Fibroblast of peridontal ligament (primary cell): ENCODE data around the gene ZNF195.
"Not testable (repeated sequence)": the region's sequence is repeated elsewhere in the genome, so short reads cannot be mapped to it uniquely, and the experiment has no call there.

Source experiments
- DNase-seq: peaks from one replicate; pipeline ENCODE4 v3.0.0-alpha.2; 2010; ENCODE audit errors: extremely low read depth

Gene ZNF195

GRCh38 chr11:3402181-3402860 is 23.4 kb upstream of the ZNF195 start:
- not testable (repeated sequence) for DNase-seq

- DNase-seq = not testable (repeated sequence)
These were observed 22.1 kb upstream of the ZNF195 start for GRCh38 chr11:3401052-3401451.

- DNase-seq = not testable (repeated sequence)
These were observed 19.6 kb upstream of the ZNF195 start for GRCh38 chr11:3398509-3398908.

GRCh38 chr11:3398106-3398505 is 19.2 kb upstream of the ZNF195 start:
- not testable (repeated sequence) for DNase-seq

GRCh38 chr11:3397210-3397609 is 18.3 kb upstream of the ZNF195 start:
- DNase-seq = not testable (repeated sequence)

GRCh38 chr11:3395468-3395867 is 16.5 kb upstream of the ZNF195 start:
- not testable (repeated sequence) for DNase-seq

- DNase-seq = not testable (repeated sequence)
These were observed 16.0 kb upstream of the ZNF195 start for GRCh38 chr11:3394956-3395355.

- peak; percentile 83 for DNase-seq
These were observed 14.5 kb upstream of the ZNF195 start for GRCh38 chr11:3393450-3393849.

GRCh38 chr11:3382613-3383285 is 3.8 kb upstream of the ZNF195 start:
- DNase-seq = no peak

GRCh38 chr11:3381794-3382193 is 2.8 kb upstream of the ZNF195 start:
- no peak for DNase-seq

- DNase-seq = peak; percentile 29
These were observed 2.0 kb upstream of the ZNF195 start for GRCh38 chr11:3380706-3381545.

GRCh38 chr11:3375552-3375951 is 3.4 kb downstream of the ZNF195 start:
- peak; percentile 65 for DNase-seq

GRCh38 chr11:3370311-3370870 is 8.6 kb downstream of the ZNF195 start:
- DNase-seq = no peak

- no peak for DNase-seq
These were observed 9.6 kb downstream of the ZNF195 start for GRCh38 chr11:3369366-3369765.

GRCh38 chr11:3368199-3368598 is 10.7 kb downstream of the ZNF195 start:
- no peak for DNase-seq

- no peak for DNase-seq
These were observed 11.7 kb downstream of the ZNF195 start for GRCh38 chr11:3367221-3367620.

- no peak for DNase-seq
These were observed 19.7 kb downstream of the ZNF195 start for GRCh38 chr11:3359092-3359824.

- DNase-seq = no peak
These were observed 20.8 kb downstream of the ZNF195 start for GRCh38 chr11:3357994-3358676.

- DNase-seq = no peak
These were observed 21.6 kb downstream of the ZNF195 start for GRCh38 chr11:3357302-3357701.

- no peak for DNase-seq
These were observed 22.1 kb downstream of the ZNF195 start for GRCh38 chr11:3356858-3357257.

GRCh38 chr11:3353066-3353465 is 25.9 kb downstream of the ZNF195 start:
- no peak for DNase-seq
